Breast epithelium (tissue), 3 donors: ENCODE data around the gene MPPED1.

Experiments used
- CTCF ChIP-seq, 3 donors: fragments of 450-650 bp; IDR thresholded peaks; one replicate each; pipeline ENCODE4 v1.5.1; 2016 to 2017; ENCODE audit warnings: antibody characterized with exemption in 3 of 3, mild to moderate bottlenecking in 3 of 3, moderate library complexity in 3 of 3
- POLR2A ChIP-seq: fragments of 450-650 bp; IDR thresholded peaks from one replicate; pipeline ENCODE4 v1.6.1; 2016; ENCODE audit warnings: antibody characterized with exemption, mild to moderate bottlenecking, moderate library complexity

- TF ChIP-seq CTCF (IDR thresholded peaks at IDR 0.05) (no peak), POLR2A (no peak)
These were observed 65.2 kb downstream of the MPPED1 start for GRCh38 chr22:43476751-43477725.
